Fibroblast of skin of scalp (primary cell): ENCODE data around the gene MTSS2.
A peak's percentile ranks its signal among the peaks of the same experiment; 100 is the strongest.
"Not testable (repeated sequence)": the region's sequence is repeated elsewhere in the genome, so short reads cannot be mapped to it uniquely, and the experiment has no call there.

Source experiments
- DNase-seq: peaks from one replicate; pipeline ENCODE4 v3.0.0-alpha.2; 2013

MTSS2 gene

GRCh38 chr16:70684146-70685060 lies 1.4 kb downstream of the MTSS2 start:
- DNase-seq, result no peak

GRCh38 chr16:70683146-70683944 lies 2.5 kb downstream of the MTSS2 start:
- no peak for DNase-seq

- no peak for DNase-seq
Measured at GRCh38 chr16:70682239-70683145, 3.4 kb downstream of the MTSS2 start.

DNA sequence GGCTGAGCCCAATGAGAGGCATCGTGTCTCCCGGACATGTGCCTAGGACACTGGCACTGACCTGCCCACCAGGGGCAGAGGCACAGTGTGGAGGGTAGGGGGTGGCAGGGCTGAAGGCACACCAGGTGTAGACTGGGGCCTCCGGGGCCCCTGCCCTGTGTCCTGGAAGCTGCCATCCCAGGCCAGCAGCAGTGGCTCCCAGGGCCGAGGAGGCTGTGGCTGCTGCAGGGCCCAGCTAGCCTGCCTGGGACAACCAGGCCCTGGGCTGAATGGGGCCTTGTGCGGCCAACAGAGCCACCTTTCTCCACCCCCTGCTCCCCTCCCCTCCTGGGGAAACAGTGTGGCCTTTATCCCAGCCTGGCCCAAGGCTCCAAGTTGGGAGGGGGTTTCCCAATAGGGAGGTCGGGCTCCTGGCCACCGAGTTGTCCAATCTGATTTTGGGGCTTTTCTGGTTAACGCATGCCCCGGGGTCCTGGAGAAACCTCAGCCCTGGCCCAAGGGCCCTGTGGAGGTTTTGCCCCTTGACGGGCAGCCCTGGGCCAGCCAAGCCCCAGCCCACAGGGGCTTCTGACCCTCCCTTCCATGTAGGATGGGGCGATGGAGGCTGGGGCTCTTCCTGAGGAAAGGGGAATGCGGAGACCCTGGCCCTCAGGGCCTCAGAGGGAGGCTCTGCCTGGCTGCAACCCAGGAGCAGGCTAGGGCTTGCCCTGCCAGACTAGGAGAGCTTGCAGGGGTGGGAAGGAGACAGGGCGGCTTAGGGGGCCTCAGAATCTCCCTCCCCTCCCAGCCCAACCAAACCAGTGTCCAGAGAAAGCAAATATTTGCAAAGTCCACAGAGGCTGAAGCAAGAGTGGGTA lies 4.2 kb downstream of the MTSS2 start:
- DNase-seq, result no peak

GRCh38 chr16:70680495-70681381 lies 5.1 kb downstream of the MTSS2 start:
- no peak for DNase-seq

GRCh38 chr16:70679671-70680494 lies 6.0 kb downstream of the MTSS2 start:
- peak; percentile 49 for DNase-seq

- no peak for DNase-seq
Measured at GRCh38 chr16:70678898-70679670, 6.8 kb downstream of the MTSS2 start.

DNA sequence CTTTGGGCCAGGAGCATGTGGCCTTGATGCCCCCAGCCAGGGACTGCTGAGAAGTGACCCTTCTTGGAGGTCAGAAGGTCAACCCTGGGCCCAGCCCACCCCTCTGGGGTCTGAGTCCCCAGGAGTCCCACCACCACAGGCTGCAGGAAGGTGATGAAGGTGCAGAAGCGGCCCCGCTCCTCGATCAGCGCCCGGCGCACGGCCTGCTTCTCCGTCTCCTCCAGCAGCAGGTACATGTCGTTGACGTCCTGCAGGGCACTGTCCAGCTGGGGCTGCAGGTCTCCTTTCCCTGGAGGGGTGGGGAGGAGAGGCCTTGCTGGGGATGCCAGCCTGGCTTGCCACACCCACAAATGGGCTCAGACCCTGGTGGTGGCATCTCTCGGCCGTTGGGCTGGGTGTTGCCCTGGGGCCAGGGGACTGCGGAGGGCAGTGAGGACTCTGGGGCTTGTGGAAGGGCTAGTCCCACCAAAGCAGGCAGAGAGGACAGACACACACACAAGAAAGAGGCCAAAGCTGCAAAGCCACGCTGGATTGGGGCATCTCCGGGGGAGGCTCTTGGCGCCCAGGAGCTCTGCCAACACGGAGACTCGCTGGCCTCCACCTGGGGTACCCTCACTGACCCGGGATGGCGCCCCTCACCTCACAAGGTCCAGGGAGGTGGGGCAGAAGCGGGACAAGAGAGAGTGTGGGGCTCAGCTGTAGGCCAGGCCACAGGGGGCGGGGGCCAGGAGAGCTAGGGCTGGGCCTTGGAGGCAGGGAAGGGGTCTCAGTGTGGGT lies 7.5 kb downstream of the MTSS2 start:
- DNase-seq, result no peak

GRCh38 chr16:70677499-70678120 lies 8.2 kb downstream of the MTSS2 start:
- no peak for DNase-seq

DNA sequence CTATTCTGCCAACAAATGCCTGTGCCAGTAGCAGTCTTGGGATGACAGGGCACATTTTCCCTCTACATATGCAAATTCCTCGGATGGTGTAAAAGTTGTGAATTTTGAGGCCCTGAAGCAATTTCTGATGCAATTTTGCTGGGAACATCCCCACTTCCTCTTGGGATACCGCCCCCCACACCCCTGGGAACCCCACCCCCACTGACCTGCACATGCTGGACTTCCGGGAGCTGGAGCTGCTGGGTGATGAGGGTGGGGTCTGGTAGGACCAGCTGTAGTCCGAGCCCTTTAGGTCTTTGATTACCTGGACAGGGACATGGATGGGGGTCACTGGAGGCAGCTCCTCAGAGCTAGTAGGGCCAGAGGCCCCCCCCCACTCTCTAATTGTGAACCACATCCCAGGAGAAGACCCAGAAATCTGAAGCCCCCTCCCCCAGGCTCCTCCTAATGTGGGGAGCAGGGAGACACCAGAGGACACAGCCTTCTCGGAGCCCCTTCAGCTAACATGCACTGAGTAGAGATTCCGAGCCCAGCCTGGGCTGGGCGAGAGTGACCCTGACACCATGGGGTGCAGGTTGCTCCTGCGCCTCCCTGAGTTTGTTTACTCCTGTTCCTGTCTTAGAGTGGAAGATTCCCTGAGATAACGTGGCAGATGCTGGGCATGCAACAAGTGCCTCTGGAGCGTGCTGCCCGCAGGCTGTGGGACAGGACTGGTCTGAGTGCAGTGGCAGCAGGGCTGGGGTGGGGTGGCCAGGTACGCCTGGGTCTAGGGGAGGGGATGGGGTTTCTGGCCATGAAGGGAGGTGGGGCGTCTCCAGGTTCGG lies 9.0 kb downstream of the MTSS2 start:
- DNase-seq, result no peak

DNA sequence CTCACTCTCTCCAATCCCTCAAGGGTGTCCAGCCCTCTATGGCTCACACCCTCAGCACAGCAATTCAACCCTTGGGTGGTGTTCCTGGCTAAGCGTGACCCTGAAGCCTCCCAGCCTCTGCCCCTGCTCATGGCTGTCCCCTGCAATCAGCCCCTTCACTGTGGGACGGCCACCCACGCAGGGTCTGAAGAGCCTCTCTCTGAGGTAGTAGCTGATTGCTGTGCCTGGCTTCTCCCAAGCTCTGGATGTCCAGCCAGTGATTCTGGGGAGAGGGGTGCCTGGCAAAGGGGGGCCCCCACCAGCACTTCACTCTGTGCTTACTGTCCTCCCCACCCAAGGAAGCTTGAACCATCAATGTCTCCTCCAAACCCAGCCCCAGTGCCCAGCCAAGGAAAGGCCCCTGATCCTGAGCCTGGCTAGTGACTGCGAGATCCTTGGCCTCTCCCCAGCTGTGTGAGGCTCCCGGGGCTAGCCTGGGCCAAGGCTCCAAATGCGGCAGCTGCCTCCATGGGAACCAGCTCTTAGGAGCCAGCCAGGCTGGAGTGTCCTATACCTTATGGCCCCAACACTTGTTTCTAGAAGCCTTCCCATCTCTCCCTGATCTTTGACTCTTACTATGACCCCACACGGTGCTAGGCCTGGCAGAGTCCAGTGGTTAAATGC lies 9.9 kb downstream of the MTSS2 start:
- no peak for DNase-seq

- DNase-seq, result no peak
Measured at GRCh38 chr16:70674221-70675014, 11.4 kb downstream of the MTSS2 start.

GRCh38 chr16:70670938-70671337 lies 14.9 kb downstream of the MTSS2 start:
- not testable (repeated sequence) for DNase-seq

DNA sequence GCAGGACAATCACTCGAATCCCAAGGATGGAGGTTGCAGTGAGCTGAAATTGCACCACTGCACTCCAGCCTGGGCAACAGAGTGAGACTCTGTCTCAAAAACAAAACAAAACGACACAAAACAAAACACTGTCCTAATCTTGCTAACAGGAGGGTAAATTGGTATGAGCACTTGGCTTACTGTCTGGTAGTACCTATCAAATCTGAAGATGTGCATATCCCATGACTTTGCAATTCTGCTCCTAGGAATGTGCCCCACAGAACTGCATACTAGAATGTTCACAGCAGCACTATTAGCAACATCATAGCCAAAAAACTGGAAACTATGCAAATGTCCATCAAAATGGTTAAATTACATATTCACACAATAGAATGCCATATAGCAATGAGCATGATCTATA lies 15.7 kb downstream of the MTSS2 start:
- no peak for DNase-seq
